IMR-90 (cell line): ENCODE measurements around the gene ABT1. TPM values are rescaled to one million over a fixed set of nuclear protein-coding genes. Genes with fewer than 3 reads are reported as not detected.

ENCODE experiments used
- ATAC-seq: fragments of 200-7000 bp; cut with Tn5 transposase; 2 replicates; pipeline ENCODE4 v1.9.1; 2020; ENCODE audit warnings: low read depth, mild to moderate bottlenecking, moderate library complexity
- BruUV-seq: library from RNA; stranded (reverse); fragments of 400-500 nt; replicated peaks from 2 replicates; lab custom pipeline; 2021; lab: Mats Ljungman, UMichigan
- CTCF ChIA-PET: fragments of 300-600 bp; formaldehyde crosslinking; extraction: SDS; loops from one replicate; lab custom pipeline; 2021; ENCODE audit warnings: antibody characterized with exemption; lab: Yijun Ruan, JAX
- POLR2A ChIA-PET: fragments of 300-600 bp; sonication (Branson Sonifier 250); formaldehyde crosslinking; loops from one replicate; lab custom pipeline; 2022; ENCODE audit warnings: antibody characterized with exemption; ENCODE audit not compliant: unreplicated experiment; lab: Charles Lee
- DNase-seq: peaks from one replicate; pipeline ENCODE4 v3.0.0; 2013
- H2AFZ ChIP-seq: replicated peaks from 2 replicates; pipeline ENCODE3; 2013; ENCODE audit warnings: low read length, mild to moderate bottlenecking; ENCODE audit not compliant: poor library complexity
- H2AK5ac ChIP-seq: 2 replicates; pipeline ENCODE4 v1.6.1; 2013; ENCODE audit warnings: low read depth, low read length, inconsistent platforms
- H2AK9ac ChIP-seq: replicated peaks from 2 replicates; pipeline ENCODE3; 2013; ENCODE audit warnings: mild to moderate bottlenecking, low read depth, low read length, moderate library complexity; ENCODE audit not compliant: poor library complexity
- H2BK120ac ChIP-seq: 2 replicates; pipeline ENCODE4 v1.6.1; 2013; ENCODE audit warnings: low read depth, low read length, inconsistent platforms
- H2BK15ac ChIP-seq: 3 replicates; pipeline ENCODE4 v1.6.1; 2013; ENCODE audit warnings: low read depth, low read length, inconsistent platforms
- H2BK20ac ChIP-seq: 2 replicates; pipeline ENCODE4 v1.6.1; 2013; ENCODE audit warnings: low read depth, mild to moderate bottlenecking, inconsistent platforms, low read length, moderate library complexity
- H2BK5ac ChIP-seq: 2 replicates; pipeline ENCODE4 v1.6.1; 2013; ENCODE audit warnings: mild to moderate bottlenecking, low read depth, low read length, inconsistent platforms; ENCODE audit not compliant: poor library complexity, severe bottlenecking
- H3K14ac ChIP-seq: replicated peaks from 2 replicates; pipeline ENCODE4 v1.6.1; 2013; ENCODE audit warnings: low read depth, low read length, inconsistent platforms
- H3K18ac ChIP-seq: 2 replicates; pipeline ENCODE4 v1.6.1; 2013; ENCODE audit warnings: low read depth, low read length, control low read depth
- H3K23ac ChIP-seq: 2 replicates; pipeline ENCODE4 v1.6.1; 2013; ENCODE audit warnings: low read depth, low read length, inconsistent platforms
- H3K27ac ChIP-seq: 2 replicates; pipeline ENCODE4 v1.5.1; 2013; ENCODE audit warnings: mild to moderate bottlenecking, control low read depth, low read length; ENCODE audit not compliant: insufficient read depth
- H3K27me3 ChIP-seq: 2 replicates; pipeline ENCODE4 v1.6.1; 2013; ENCODE audit warnings: low read length; ENCODE audit not compliant: control insufficient read depth, insufficient read depth
- H3K36me3 ChIP-seq: 2 replicates; pipeline ENCODE4 v1.6.1; 2013; ENCODE audit warnings: low read length, mixed read lengths; ENCODE audit not compliant: control insufficient read depth, insufficient read depth
- H3K4ac ChIP-seq: 2 replicates; pipeline ENCODE4 v1.6.1; 2013; ENCODE audit warnings: low read depth, low read length, inconsistent platforms
- H3K4me1 ChIP-seq: 2 replicates; pipeline ENCODE4 v1.6.1; 2013; ENCODE audit warnings: low read length, mixed read lengths; ENCODE audit not compliant: control insufficient read depth, insufficient read depth
- H3K4me2 ChIP-seq: 2 replicates; pipeline ENCODE4 v1.6.1; 2013; ENCODE audit warnings: low read depth, mild to moderate bottlenecking, control low read depth, low read length, moderate library complexity
- H3K4me3 ChIP-seq: 2 replicates; pipeline ENCODE4 v1.5.1; 2013; ENCODE audit warnings: low read depth, mild to moderate bottlenecking, control low read depth, low read length, moderate library complexity; ENCODE audit not compliant: insufficient read depth
- H3K56ac ChIP-seq: 2 replicates; pipeline ENCODE4 v1.6.1; 2013; ENCODE audit warnings: low read length, inconsistent platforms; ENCODE audit not compliant: insufficient read depth; ENCODE audit errors: extremely low read depth
- H3K79me1 ChIP-seq, 2 experiments: 2 replicates each; pipeline ENCODE4 v1.6.1; 2013; ENCODE audit warnings: low read length in 2 of 2, inconsistent platforms in 1 of 2, low read depth in 1 of 2
- H3K9ac ChIP-seq: 2 replicates; pipeline ENCODE4 v1.6.1; 2013; ENCODE audit warnings: low read depth, low read length, control low read depth
- H3K9me1 ChIP-seq: 2 replicates; pipeline ENCODE4 v1.6.1; 2013; ENCODE audit warnings: low read length, inconsistent platforms; ENCODE audit not compliant: insufficient read depth
- H3K9me3 ChIP-seq: 2 replicates; pipeline ENCODE4 v1.6.1; 2013; ENCODE audit warnings: low read length; ENCODE audit not compliant: control insufficient read depth, insufficient read depth
- H4K20me1 ChIP-seq: 2 replicates; pipeline ENCODE4 v1.6.1; 2013; ENCODE audit warnings: low read length, inconsistent platforms; ENCODE audit not compliant: insufficient read depth
- H4K5ac ChIP-seq: 2 replicates; pipeline ENCODE4 v1.6.1; 2013; ENCODE audit warnings: mild to moderate bottlenecking, low read depth, low read length, control low read depth
- H4K8ac ChIP-seq, 2 experiments: 2 replicates each; pipeline ENCODE4 v1.6.1; 2013; ENCODE audit warnings: low read depth in 2 of 2, low read length in 2 of 2, control low read depth in 1 of 2, inconsistent platforms in 1 of 2
- H4K91ac ChIP-seq: 2 replicates; pipeline ENCODE4 v1.6.1; 2013; ENCODE audit warnings: low read depth, low read length, inconsistent platforms; ENCODE audit not compliant: insufficient read depth
- MAFK ChIP-seq: IDR thresholded peaks from 2 replicates; pipeline ENCODE4 v1.6.1; 2012; ENCODE audit warnings: low read depth, low read length, improper control_type of control experiment
- MXI1 ChIP-seq: IDR thresholded peaks from 2 replicates; pipeline ENCODE4 v1.6.1; 2012; ENCODE audit warnings: low read depth, mild to moderate bottlenecking, low read length, moderate library complexity, borderline replicate concordance
- RCOR1 ChIP-seq: IDR thresholded peaks from 2 replicates; pipeline ENCODE4 v1.6.1; 2012; ENCODE audit warnings: mild to moderate bottlenecking, low read length, improper control_type of control experiment; ENCODE audit not compliant: insufficient replicate concordance
- SMC3 ChIP-seq: fragments of 150-350 bp; IDR thresholded peaks from 2 replicates; pipeline ENCODE4 v1.6.1; 2016; ENCODE audit warnings: low read depth, mild to moderate bottlenecking, antibody characterized with exemption, low read length, moderate library complexity
- WGBS, 2 experiments: methylation state at CpG; one replicate each; pipeline versions ENCODE4 v1.1.5 to v1.1.7; 2013; ENCODE audit warnings: missing lambda C conversion rate in 2 of 2; ENCODE audit not compliant: insufficient read length in 1 of 2; ENCODE audit errors: extremely low coverage in 2 of 2; 5-methylcytosine and 5-hydroxymethylcytosine counted together
- dilution Hi-C: fragments of 300-500 bp; cut with HindIII; formaldehyde crosslinking; loops from one replicate; pipeline ENCODE4 v1.14.3; 2018; ENCODE audit warnings: low sequenced_read_pairs; ENCODE audit not compliant: unreplicated experiment
- in situ Hi-C: fragments of 300-500 bp; cut with MboI; formaldehyde crosslinking; loops from 3 replicates; pipeline ENCODE4 v1.14.3; 2019; ENCODE audit warnings: low sequenced_read_pairs, inconsistent platforms, mixed read lengths
- intact Hi-C: fragments of 100-400 bp; cut with micrococcal nuclease; formaldehyde crosslinking; loops from 2 replicates; pipeline ENCODE4 v1.10.0; 2022
- polyA plus RNA-seq, 3 experiments: library from polyadenylated mRNA; depleted of rRNA; stranded (reverse); fragments of >200 nt; gene quantifications; 2 replicates each; pipeline ENCODE4 v1.2.3, GENCODE V29; 2012; ENCODE audit warnings: low replicate concordance in 1 of 3
- total RNA-seq: library from RNA; depleted of rRNA; stranded (reverse); fragments of >200 nt; gene quantifications from 2 replicates; pipeline ENCODE4 v1.2.3, GENCODE V29; 2012

Gene ABT1
- total and polyA plus RNA-seq, 2 of the 4 experiments (the other 2 are of a cell fraction) = 15.2 to 15.4 TPM

- Histone ChIP-seq H2AK5ac (no peak overlapping the region), H2AFZ (no peak overlapping the region), H3K9me1 (no peaks in the 10 kb centered on the region; the same call in 1 of the 2 replicates), H3K4me2 (no peak overlapping the region), H3K27me3 (no peaks in the 10 kb centered on the region), H3K79me1 (peaks cover 8 to 14% of the 10 kb centered on the region in 2 experiments; a peak in 3 of 4 replicates), H3K14ac (no peak overlapping the region), H3K4ac (no peak overlapping the region), H3K18ac (no peak overlapping the region), H3K9me3 (no peaks in the 10 kb centered on the region), H2BK15ac (no peak overlapping the region), H3K27ac (no peak overlapping the region), H3K9ac (no peak overlapping the region), H4K20me1 (no peaks in the 10 kb centered on the region), H4K91ac (no peak overlapping the region), H2AK9ac (no peak overlapping the region), H4K5ac (no peak overlapping the region), H3K56ac (no peak overlapping the region), H2BK20ac (no peak overlapping the region), H4K8ac (no peak overlapping the region), H2BK120ac (no peak overlapping the region), H2BK5ac (no peak overlapping the region), H3K4me1 (peaks cover 3% of the 10 kb centered on the region; the same call in 1 of the 2 replicates), H3K36me3 (peaks cover 12% of the 10 kb centered on the region), H3K4me3 (no peak overlapping the region), H3K23ac (no peak overlapping the region)
- DNase-seq (no peak), ATAC-seq (no peak)
- TF ChIP-seq RCOR1 (no peak), SMC3 (no peak), MXI1 (no peak), MAFK (peak; percentile 69)
- no CpG with 5 or more reads among the region's 3 CpGs for WGBS, 2 experiments
- BruUV-seq = no TSS peak
- dilution Hi-C loops = no loop called here
- intact Hi-C loops = no loop called here
- POLR2A ChIA-PET = no interaction called here
- CTCF ChIA-PET = interaction anchor here (2.6 kb wide), 1 partner anchor 477 kb away, joined by 7 read pairs; no protein-coding TSS in a partner anchor
- in situ Hi-C loops = no loop called here
Observed at GRCh38 chr6:26602262-26602661, 5.5 kb downstream of the ABT1 start.
